IPS-18c (cell line): ENCODE results near the gene TMEM89.

Source experiments
- H3K4me3 ChIP-seq: 2 replicates; pipeline ENCODE4 v1.7.0; 2013; ENCODE audit warnings: low read depth, mild to moderate bottlenecking, low read length, moderate library complexity; ENCODE audit not compliant: insufficient read depth
- H3K9me3 ChIP-seq: one replicate; pipeline ENCODE4 v1.6.1; 2013; ENCODE audit warnings: mild to moderate bottlenecking, low read length, moderate library complexity; ENCODE audit not compliant: control insufficient read depth, insufficient read depth

Gene TMEM89

DNA sequence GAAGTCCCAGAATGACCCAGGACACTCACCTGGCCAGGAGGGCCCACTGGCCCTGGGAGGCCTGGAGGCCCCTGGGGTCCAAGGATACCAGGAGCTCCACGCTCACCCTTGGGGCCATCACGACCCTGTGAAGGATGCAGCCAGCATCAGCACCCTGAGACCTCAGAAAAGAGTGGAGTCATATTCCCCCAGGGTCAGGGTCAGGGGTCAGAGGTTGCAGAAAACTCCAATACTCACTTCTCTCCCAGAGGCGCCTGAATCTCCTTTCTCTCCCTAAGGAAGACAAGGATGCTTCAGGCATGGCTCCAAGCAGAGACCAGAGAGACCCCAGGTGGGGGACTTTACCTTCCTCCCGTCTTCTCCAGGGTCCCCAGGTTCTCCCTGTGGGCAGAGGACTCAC is 44.9 kb downstream of the TMEM89 start:
- no peak overlapping the region for H3K4me3 ChIP-seq
- no peaks in the 10 kb centered on the region for H3K9me3 ChIP-seq

DNA sequence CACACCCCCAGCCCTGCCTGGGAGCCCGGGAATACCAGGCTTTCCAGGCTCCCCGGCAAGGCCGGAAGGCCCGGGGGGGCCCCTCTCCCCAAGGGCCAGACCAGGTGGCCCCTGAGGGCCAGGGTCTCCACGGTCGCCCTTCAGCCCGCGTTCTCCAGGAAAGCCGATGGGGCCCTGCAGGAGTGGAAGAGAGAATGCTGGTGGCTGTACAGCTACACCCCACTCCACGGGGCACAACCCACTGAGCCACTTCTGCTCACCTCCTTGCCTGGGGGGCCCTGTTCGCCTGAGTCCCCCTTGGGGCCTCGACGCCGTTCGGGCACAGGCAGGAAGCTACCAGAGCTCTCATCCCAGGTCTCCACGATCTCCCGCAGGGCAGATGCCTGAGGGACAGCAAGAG is 46.2 kb downstream of the TMEM89 start:
- H3K4me3 ChIP-seq, result no peak overlapping the region
- H3K9me3 ChIP-seq, result no peaks in the 10 kb centered on the region

DNA sequence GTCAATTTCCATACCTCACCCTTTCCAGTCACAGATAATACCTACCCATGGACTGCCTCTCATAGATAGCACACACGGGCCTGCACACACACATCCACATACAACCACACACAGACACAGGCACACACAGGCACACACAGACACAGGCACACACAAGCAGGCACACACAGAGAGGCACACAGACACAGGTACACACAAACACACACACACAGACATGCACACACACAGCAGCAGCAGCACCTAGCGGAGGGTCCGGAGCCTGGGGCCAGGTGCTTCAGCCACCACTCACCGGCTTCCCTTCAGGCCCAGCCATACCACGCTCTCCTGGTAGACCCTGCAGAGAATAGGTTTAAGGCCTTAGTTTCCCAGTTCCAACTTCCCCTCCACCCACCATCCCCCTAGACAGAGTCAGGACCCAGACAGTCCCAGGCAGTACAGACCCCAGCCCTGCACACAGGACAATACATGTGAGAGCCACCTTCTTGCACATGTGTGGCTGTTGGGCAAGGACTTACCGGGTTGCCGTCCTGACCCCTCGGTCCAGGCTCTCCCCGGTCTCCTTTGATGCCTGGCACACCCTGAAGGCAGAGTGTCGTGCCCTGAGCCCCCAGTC is 47.5 kb downstream of the TMEM89 start:
- Histone ChIP-seq H3K9me3 (no peaks in the 10 kb centered on the region), H3K4me3 (no peak overlapping the region)

- no peaks in the 10 kb centered on the region for H3K9me3 ChIP-seq
- no peak overlapping the region for H3K4me3 ChIP-seq
Observed at GRCh38 chr3:48572517-48572916, 49.1 kb downstream of the TMEM89 start.

GRCh38 chr3:48571938-48572337 is 49.6 kb downstream of the TMEM89 start:
- H3K9me3 ChIP-seq, result no peaks in the 10 kb centered on the region
- no peak overlapping the region for H3K4me3 ChIP-seq
